Upper lobe of right lung (tissue), 1 donor: Measurements from ENCODE around the gene NT5C2. TPM values are rescaled to one million over a fixed set of nuclear protein-coding genes. Genes with fewer than 3 reads are reported as not detected.

ENCODE experiments used
- ATAC-seq: fragments of 200-7000 bp; cut with Tn5 transposase; one replicate; pipeline ENCODE4 v1.9.1; 2020; ENCODE audit warnings: mild to moderate bottlenecking, moderate library complexity
- DNase-seq: peaks from one replicate; pipeline ENCODE4 v3.0.0-alpha.2; 2020
- H3K27ac ChIP-seq: fragments of 200-600 bp; one replicate; pipeline ENCODE4 v1.8.0; 2022
- H3K27me3 ChIP-seq: fragments of 200-600 bp; one replicate; pipeline ENCODE4 v1.8.0; 2022; ENCODE audit warnings: mild to moderate bottlenecking
- H3K36me3 ChIP-seq: fragments of 200-600 bp; one replicate; pipeline ENCODE4 v1.8.0; 2022
- H3K4me1 ChIP-seq: fragments of 200-600 bp; one replicate; pipeline ENCODE4 v1.8.0; 2022
- H3K4me3 ChIP-seq: fragments of 200-600 bp; one replicate; pipeline ENCODE4 v1.8.0; 2022; ENCODE audit warnings: mild to moderate bottlenecking
- H3K9me3 ChIP-seq: fragments of 200-600 bp; one replicate; pipeline ENCODE4 v1.8.0; 2022
- CTCF ChIP-seq: fragments of 200-600 bp; IDR thresholded peaks from one replicate; pipeline ENCODE4 v1.8.0; 2022; ENCODE audit warnings: antibody characterized with exemption
- intact Hi-C: fragments of 100-400 bp; cut with DNase I; formaldehyde crosslinking; loops from one replicate; pipeline ENCODE4 v1.11.0; 2022
- total RNA-seq: library from RNA; stranded (reverse); fragmentation: NEBNext Ultra II Directional; extraction: Animal tissue kit (Norgen Biotek cat#: 25700); gene quantifications from one replicate; pipeline ENCODE4 v1.2.1, GENCODE V29; 2021
- donor health status: DM: no; HTN: yes; CAD: no; lungs with severe emphysema.

The NT5C2 gene
- total RNA-seq, 1 donor from 2014 or later = 92.7 TPM

- no peaks in the 10 kb centered on the region for H3K27me3 ChIP-seq
- H3K27ac ChIP-seq = no peak overlapping the region
- TF ChIP-seq CTCF = no peak
- no peaks in the 10 kb centered on the region for H3K4me1 ChIP-seq
- H3K4me3 ChIP-seq = no peak overlapping the region
- no peaks in the 10 kb centered on the region for H3K9me3 ChIP-seq
- peaks cover 12% of the 10 kb centered on the region for H3K36me3 ChIP-seq
- DNase-seq = no peak
- ATAC-seq = no peak
- intact Hi-C loops = loop anchor here (10.0 kb wide), 1 partner anchor 177 kb away; no protein-coding TSS in a partner anchor
Observed at GRCh38 chr10:103077491-103078308, 115.4 kb downstream of the NT5C2 start.

- no peaks in the 10 kb centered on the region for H3K4me1 ChIP-seq
- peaks cover 5% of the 10 kb centered on the region for H3K36me3 ChIP-seq
- no peak overlapping the region for H3K27ac ChIP-seq
- ATAC-seq (no peak), DNase-seq (no peak)
- TF ChIP-seq CTCF = no peak
- no peaks in the 10 kb centered on the region for H3K27me3 ChIP-seq
- H3K4me3 ChIP-seq = no peak overlapping the region
- intact Hi-C loops = loop anchor here (10.0 kb wide), 1 partner anchor 178 kb away; no protein-coding TSS in a partner anchor
- no peaks in the 10 kb centered on the region for H3K9me3 ChIP-seq
Observed at GRCh38 chr10:103077020-103077419, 116.1 kb downstream of the NT5C2 start.

DNA sequence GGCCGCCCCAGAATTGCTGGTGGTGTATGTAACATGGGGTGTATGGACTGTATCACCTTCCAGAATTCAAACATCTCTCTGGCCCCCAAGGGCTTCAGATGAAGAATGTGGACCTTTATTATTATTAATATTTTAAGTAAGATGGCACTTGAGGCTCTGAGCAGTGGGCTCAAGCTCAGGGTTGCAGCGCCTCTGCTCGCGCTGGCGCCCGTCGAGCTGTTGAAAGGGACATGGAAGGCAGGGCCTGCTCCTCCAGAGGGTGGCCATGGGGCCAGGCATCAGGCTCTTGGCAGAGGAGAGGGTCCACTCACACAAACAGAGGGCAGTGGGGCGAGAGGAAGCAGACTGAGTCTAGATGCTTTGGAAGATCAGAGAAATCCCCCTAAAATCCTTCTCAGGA lies 120.2 kb downstream of the NT5C2 start:
- Histone ChIP-seq H3K4me3 (no peak overlapping the region), H3K4me1 (no peaks in the 10 kb centered on the region), H3K27ac (no peak overlapping the region), H3K9me3 (no peaks in the 10 kb centered on the region), H3K36me3 (peaks cover 4% of the 10 kb centered on the region), H3K27me3 (no peaks in the 10 kb centered on the region)
- intact Hi-C loops = loop anchor here (10.0 kb wide), 1 partner anchor 182 kb away; no protein-coding TSS in a partner anchor
- DNase-seq (no peak), ATAC-seq (no peak)
- no peak for TF ChIP-seq CTCF

DNA sequence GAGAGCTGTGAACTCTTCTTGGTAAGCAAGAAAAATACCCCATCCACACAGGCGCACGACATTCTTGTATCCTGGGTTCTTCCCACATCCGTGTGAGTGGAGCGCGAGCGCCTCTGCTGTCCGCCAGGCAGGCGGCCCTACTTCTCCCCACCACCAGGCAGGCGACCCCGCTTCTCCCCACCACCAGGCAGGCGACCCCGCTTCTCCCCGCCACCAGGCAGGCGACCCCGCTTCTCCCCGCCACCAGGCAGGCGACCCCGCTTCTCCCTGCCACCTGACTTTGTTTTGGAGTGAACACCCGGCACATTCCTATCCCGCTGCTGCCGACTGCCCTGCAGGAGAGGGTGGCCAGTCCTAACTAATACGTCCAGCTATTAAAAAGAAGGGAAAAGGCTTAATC lies 120.8 kb downstream of the NT5C2 start:
- intact Hi-C loops = loop anchor here (10.0 kb wide), 1 partner anchor 183 kb away; no protein-coding TSS in a partner anchor
- DNase-seq = no peak
- H3K36me3 ChIP-seq = peaks cover 4% of the 10 kb centered on the region
- no peaks in the 10 kb centered on the region for H3K27me3 ChIP-seq
- ATAC-seq = no peak
- no peak for TF ChIP-seq CTCF
- no peaks in the 10 kb centered on the region for H3K4me1 ChIP-seq
- H3K4me3 ChIP-seq = no peak overlapping the region
- no peaks in the 10 kb centered on the region for H3K9me3 ChIP-seq
- H3K27ac ChIP-seq = no peak overlapping the region

DNA sequence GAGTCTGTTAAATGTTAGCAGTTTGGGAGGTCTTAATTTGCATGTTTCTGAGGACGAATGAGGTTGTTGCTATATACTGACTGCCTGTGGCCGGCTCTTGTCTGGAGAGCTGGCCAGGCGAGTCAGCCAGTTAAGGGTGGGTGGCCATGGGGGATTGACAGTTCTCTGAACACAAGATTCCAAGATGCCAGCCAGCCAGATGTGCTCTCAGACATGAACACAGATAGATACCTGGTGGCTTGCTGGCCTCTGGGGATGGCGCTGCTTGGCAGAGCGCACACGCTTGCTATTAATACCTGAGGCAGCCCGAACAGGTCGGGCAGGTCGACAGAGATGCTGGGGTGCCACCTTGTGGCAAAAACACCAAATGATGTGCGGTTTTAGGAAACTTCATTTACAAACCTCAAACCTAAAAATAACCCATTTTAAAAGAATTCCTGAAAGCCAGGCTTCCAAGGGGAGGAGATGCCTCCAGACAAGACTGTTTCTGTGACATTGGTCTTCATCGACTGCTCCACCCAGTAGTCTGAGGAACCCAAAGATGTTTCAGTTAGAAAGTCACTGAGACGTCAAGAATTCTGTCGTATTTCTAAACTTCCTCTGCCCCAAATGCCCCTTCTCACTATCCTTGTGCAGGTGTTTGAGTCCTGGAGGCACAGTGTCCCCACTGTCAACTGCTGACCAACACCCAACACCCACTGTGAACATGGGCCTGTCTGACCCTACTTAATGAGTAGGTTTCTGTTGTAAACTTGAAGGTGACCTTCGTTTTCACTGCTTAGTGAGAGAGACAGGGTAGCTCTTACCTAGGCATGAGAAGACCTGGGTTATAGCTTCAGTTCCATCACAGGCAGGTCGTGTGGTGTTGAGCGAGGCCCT lies 123.4 kb downstream of the NT5C2 start:
- Histone ChIP-seq H3K4me3 (no peak overlapping the region), H3K27ac (no peak overlapping the region), H3K4me1 (no peaks in the 10 kb centered on the region), H3K27me3 (no peaks in the 10 kb centered on the region), H3K9me3 (no peaks in the 10 kb centered on the region), H3K36me3 (no peaks in the 10 kb centered on the region)
- DNase-seq = peak; percentile 75
- peak; percentile 88 for ATAC-seq
- TF ChIP-seq CTCF = peak; percentile 67
- intact Hi-C loops = loop anchor here (10.0 kb wide), 2 partner anchors 155 to 185 kb away; partner anchors contain the start of gene CNNM2
